ENCODE data around the gene CLEC16A.
A peak's percentile ranks its signal among the peaks of the same experiment; 100 is the strongest.
"Not testable (repeated sequence)": the region's sequence is repeated elsewhere in the genome, so short reads cannot be mapped to it uniquely, and the experiment has no call there.

CLEC16A gene

GRCh38 chr16:11219178-11219577, 274.8 kb downstream of the CLEC16A start:
- no peak for DNase-seq (ENCODE audit: low read depth in 2 of 2)

GRCh38 chr16:11220507-11220906, 276.1 kb downstream of the CLEC16A start:
- not testable (repeated sequence) for DNase-seq (ENCODE audit: low read depth in 2 of 2)

GRCh38 chr16:11224096-11224893, 279.9 kb downstream of the CLEC16A start:
- peak in 1 of 2 donors; percentile 36 for DNase-seq (ENCODE audit: low read depth in 2 of 2)

DNA sequence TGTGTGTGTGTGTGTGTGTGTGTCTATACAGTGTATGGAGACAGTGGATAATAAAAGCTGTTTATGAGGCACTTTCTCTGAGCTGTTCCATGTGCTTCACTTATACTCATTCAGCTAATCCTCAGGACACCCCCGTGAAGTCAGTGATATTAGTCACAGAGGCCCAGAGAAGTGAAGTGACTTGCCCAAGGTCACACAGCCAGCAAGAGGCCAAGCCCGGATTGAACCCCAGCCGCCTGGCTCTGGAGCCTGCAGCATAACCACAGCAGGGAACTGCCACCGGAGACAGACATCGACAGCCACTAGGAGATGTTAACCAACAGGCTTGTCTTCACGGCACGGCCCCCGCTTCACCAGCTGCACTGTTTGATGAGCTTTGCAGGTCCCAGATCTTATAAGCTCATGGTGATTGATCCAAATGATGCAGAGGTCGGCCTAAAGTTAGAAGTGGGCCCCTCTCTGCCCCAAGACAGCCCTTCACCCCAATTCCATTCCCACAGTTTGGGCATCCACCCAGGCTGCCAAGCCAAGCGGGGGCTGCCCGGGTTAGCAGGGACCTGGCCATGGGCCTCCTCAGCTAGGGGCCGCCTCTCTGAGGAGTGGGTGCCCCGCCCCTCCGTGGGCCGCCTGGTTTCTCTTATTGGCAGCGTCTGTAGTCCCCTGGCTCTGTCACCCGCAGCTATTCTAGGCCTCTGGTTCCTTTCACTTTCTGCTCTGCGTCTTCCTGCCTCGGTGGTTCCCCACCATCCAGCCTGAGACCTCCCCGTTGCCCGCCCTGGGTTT, 280.7 kb downstream of the CLEC16A start:
- peak; percentile 69 to 77 for DNase-seq (ENCODE audit: low read depth in 2 of 2)

GRCh38 chr16:11225677-11226549, 281.5 kb downstream of the CLEC16A start:
- no peak for DNase-seq (ENCODE audit: low read depth in 2 of 2)

GRCh38 chr16:11229432-11229831, 285.1 kb downstream of the CLEC16A start:
- no peak for DNase-seq (ENCODE audit: low read depth in 2 of 2)

- DNase-seq (ENCODE audit: low read depth in 2 of 2), result no peak
Observed at GRCh38 chr16:11229906-11230305, 285.5 kb downstream of the CLEC16A start.

DNA sequence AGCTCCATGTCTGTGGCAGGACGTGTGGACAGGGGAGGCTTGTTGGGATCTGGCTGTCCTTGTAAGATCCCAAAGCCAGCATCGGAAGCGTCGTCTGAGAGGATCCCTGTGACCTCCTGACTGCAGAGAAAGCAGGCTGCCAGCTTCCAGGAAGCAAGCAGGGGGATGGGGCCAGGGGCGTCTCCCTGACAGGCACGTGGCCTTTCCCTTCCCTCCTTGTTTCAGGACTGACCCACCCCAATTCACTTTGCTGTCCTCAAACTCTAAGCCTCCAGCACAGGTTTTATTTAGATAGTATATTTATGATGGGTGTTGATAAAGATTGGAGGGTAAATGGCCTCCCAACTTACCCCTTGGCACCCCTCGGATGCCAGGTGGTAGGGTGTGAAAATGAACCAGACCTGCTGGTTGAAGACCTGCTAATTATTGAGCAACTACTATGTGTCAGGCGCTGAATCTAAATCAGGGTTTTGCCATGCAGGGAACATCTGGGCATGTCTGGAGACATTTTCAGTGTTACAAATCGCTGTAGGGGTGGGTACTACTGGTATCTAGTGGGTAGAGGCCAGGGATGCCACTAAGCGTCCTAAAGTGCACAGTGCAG, 287.1 kb downstream of the CLEC16A start:
- no peak for DNase-seq (ENCODE audit: low read depth in 2 of 2)

Data from activated CD8-positive, alpha-beta memory T cell treated with anti-CD3 and anti-CD28 coated beads for 4 hours (primary cell).